CD4-positive, alpha-beta memory T cell (primary cell): ENCODE results near the gene AIF1L. TPM values are rescaled to one million over a fixed set of nuclear protein-coding genes. Genes with fewer than 3 reads are reported as not detected.

ENCODE experiments used
- CTCF ChIA-PET: fragments of 350-600 bp; sonication (Branson Sonifier 250); formaldehyde crosslinking; loops from one replicate; lab custom pipeline; 2021; ENCODE audit warnings: inconsistent platforms; ENCODE audit not compliant: partially characterized antibody; lab: Charles Lee
- POLR2A ChIA-PET: fragments of 350-600 bp; sonication (Branson Sonifier 250); formaldehyde crosslinking; loops from one replicate; lab custom pipeline; 2021; ENCODE audit not compliant: partially characterized antibody; lab: Charles Lee
- DNase-seq, 5 donors: peaks; one replicate each; pipeline versions ENCODE4 v3.0.0 to v3.0.0-alpha.2; 2020 to 2022; ENCODE audit warnings: mixed read lengths in 1 of 5
- H3K27ac ChIP-seq: one replicate; pipeline ENCODE4 v1.7.0; 2013; ENCODE audit warnings: low read depth, low read length
- H3K27me3 ChIP-seq: 2 replicates; pipeline ENCODE4 v1.7.0; 2013; ENCODE audit warnings: mild to moderate bottlenecking, low read length, moderate library complexity; ENCODE audit not compliant: insufficient read depth
- H3K36me3 ChIP-seq: 2 replicates; pipeline ENCODE4 v1.7.0; 2013; ENCODE audit warnings: mild to moderate bottlenecking, low read length, moderate library complexity; ENCODE audit not compliant: insufficient read depth
- H3K4me1 ChIP-seq: 2 replicates; pipeline ENCODE4 v1.7.0; 2013; ENCODE audit warnings: mild to moderate bottlenecking, low read length, moderate library complexity; ENCODE audit not compliant: insufficient read depth
- H3K4me3 ChIP-seq, 2 donors: one replicate each; pipeline ENCODE4 v1.7.0; 2013; ENCODE audit warnings: low read length in 2 of 2, mild to moderate bottlenecking in 1 of 2
- H3K9me3 ChIP-seq, 2 donors: one replicate each; pipeline ENCODE4 v1.7.0; 2013; ENCODE audit warnings: low read length in 2 of 2, control low read depth in 1 of 2; ENCODE audit not compliant: control insufficient read depth in 1 of 2
- H3K27ac Mint-ChIP-seq, 7 donors: one replicate each; pipeline ENCODE4 v1.8.0; 2020 to 2021; ENCODE audit warnings: mixed read lengths in 7 of 7, mild to moderate bottlenecking in 6 of 7, inconsistent platforms in 3 of 7, moderate library complexity in 3 of 7
- H3K27me3 Mint-ChIP-seq, 2 donors: one replicate each; pipeline ENCODE4 v1.8.0; 2020 to 2021; ENCODE audit warnings: mixed read lengths in 2 of 2
- H3K36me3 Mint-ChIP-seq, 2 donors: one replicate each; pipeline ENCODE4 v1.8.0; 2020 to 2021; ENCODE audit warnings: mixed read lengths in 2 of 2, inconsistent platforms in 1 of 2, mild to moderate bottlenecking in 1 of 2
- H3K4me1 Mint-ChIP-seq, 4 donors: one replicate each; pipeline ENCODE4 v1.8.0; 2020 to 2021; ENCODE audit warnings: mixed read lengths in 4 of 4, mild to moderate bottlenecking in 1 of 4
- H3K4me3 Mint-ChIP-seq, 8 donors: one replicate each; pipeline ENCODE4 v1.8.0; 2020 to 2021; ENCODE audit warnings: mixed read lengths in 8 of 8, mild to moderate bottlenecking in 7 of 8, moderate library complexity in 6 of 8, inconsistent platforms in 3 of 8
- H3K9me3 Mint-ChIP-seq, 8 donors: one replicate each; pipeline ENCODE4 v1.8.0; 2020 to 2021; ENCODE audit warnings: mixed read lengths in 8 of 8, mild to moderate bottlenecking in 5 of 8, inconsistent platforms in 3 of 8, moderate library complexity in 1 of 8
- intact Hi-C: fragments of 100-400 bp; cut with micrococcal nuclease; formaldehyde crosslinking; loops from one replicate; pipeline ENCODE4 v1.15.1; 2023
- polyA plus RNA-seq, 2 donors: library from polyadenylated mRNA; unstranded; fragments of 300-500 nt; fragmentation: Illumina TruSeq; gene quantifications; one replicate each; pipeline ENCODE4 v1.2.3, GENCODE V29; 2021
- total RNA-seq, 2 experiments: library from RNA; stranded (reverse); gene quantifications; one replicate each; pipeline ENCODE4 v1.2.3, GENCODE V29; 2021

The AIF1L gene
- total and polyA plus RNA-seq, 4 experiments from 2014 or later = 0.15 TPM; not detected in 3

GRCh38 chr9:131078427-131079366, 17.6 kb upstream of the AIF1L start:
- Histone ChIP-seq H3K4me3 (no peak overlapping the region), H3K4me1 (no peaks in the 10 kb centered on the region), H3K9me3 (no peaks in the 10 kb centered on the region), H3K36me3 (no peaks in the 10 kb centered on the region), H3K27ac (no peak overlapping the region), H3K27me3 (no peaks in the 10 kb centered on the region)
- no peak overlapping the region for H3K27ac Mint-ChIP-seq
- no peaks in the 10 kb centered on the region for H3K9me3 Mint-ChIP-seq
- no peaks in the 10 kb centered on the region for H3K36me3 Mint-ChIP-seq
- intact Hi-C loops = no loop called here
- no peaks in the 10 kb centered on the region for H3K27me3 Mint-ChIP-seq
- no peaks in the 10 kb centered on the region for H3K4me1 Mint-ChIP-seq
- CTCF ChIA-PET = interaction anchor here (1.3 to 1.7 kb wide), 2 partner anchors 9 to 33 kb away, joined by 3 to 4 read pairs; no protein-coding TSS in a partner anchor
- no peak overlapping the region for H3K4me3 Mint-ChIP-seq
- DNase-seq = no peak
- POLR2A ChIA-PET = no interaction called here

GRCh38 chr9:131080589-131080988, 15.7 kb upstream of the AIF1L start:
- H3K27me3 ChIP-seq = no peaks in the 10 kb centered on the region
- Mint-ChIP-seq H3K36me3 (no peaks in the 10 kb centered on the region), H3K4me3 (no peak overlapping the region), H3K27me3 (no peaks in the 10 kb centered on the region), H3K9me3 (no peaks in the 10 kb centered on the region), H3K27ac (no peak overlapping the region), H3K4me1 (peaks cover 0 to 2% (median 0%) of the 10 kb centered on the region in 4 donors)
- H3K4me3 ChIP-seq = no peak overlapping the region
- H3K36me3 ChIP-seq = no peaks in the 10 kb centered on the region
- DNase-seq = no peak
- CTCF ChIA-PET = interaction anchor here (0.7 kb wide), 1 partner anchor 17 kb away, joined by 3 read pairs; no protein-coding TSS in a partner anchor
- H3K4me1 ChIP-seq = no peaks in the 10 kb centered on the region
- H3K9me3 ChIP-seq = no peaks in the 10 kb centered on the region
- intact Hi-C loops = no loop called here
- no peak overlapping the region for H3K27ac ChIP-seq
- POLR2A ChIA-PET = no interaction called here

GRCh38 chr9:131081868-131082267, 14.5 kb upstream of the AIF1L start:
- Histone ChIP-seq H3K4me1 (no peaks in the 10 kb centered on the region), H3K9me3 (no peaks in the 10 kb centered on the region), H3K27ac (no peak overlapping the region), H3K27me3 (no peaks in the 10 kb centered on the region), H3K36me3 (no peaks in the 10 kb centered on the region), H3K4me3 (no peak overlapping the region)
- Mint-ChIP-seq H3K27ac (no peak overlapping the region), H3K4me3 (no peak overlapping the region), H3K36me3 (no peaks in the 10 kb centered on the region), H3K27me3 (no peaks in the 10 kb centered on the region), H3K9me3 (no peaks in the 10 kb centered on the region), H3K4me1 (peaks cover 0 to 2% (median 0%) of the 10 kb centered on the region in 4 donors)
- intact Hi-C loops = no loop called here
- ChIA-PET POLR2A (no interaction called here), CTCF (no interaction called here)
- no peak for DNase-seq

GRCh38 chr9:131082774-131083512, 13.4 kb upstream of the AIF1L start:
- Histone ChIP-seq H3K9me3 (no peaks in the 10 kb centered on the region), H3K4me3 (no peak overlapping the region), H3K27ac (no peak overlapping the region), H3K27me3 (no peaks in the 10 kb centered on the region), H3K36me3 (no peaks in the 10 kb centered on the region), H3K4me1 (no peaks in the 10 kb centered on the region)
- Mint-ChIP-seq H3K27me3 (no peaks in the 10 kb centered on the region), H3K4me1 (peaks cover 0 to 2% (median 0%) of the 10 kb centered on the region in 4 donors), H3K4me3 (no peak overlapping the region), H3K27ac (no peak overlapping the region), H3K9me3 (no peaks in the 10 kb centered on the region), H3K36me3 (no peaks in the 10 kb centered on the region)
- CTCF ChIA-PET = no interaction called here
- no peak for DNase-seq
- POLR2A ChIA-PET = no interaction called here
- intact Hi-C loops = no loop called here

GRCh38 chr9:131084661-131085369, 11.5 kb upstream of the AIF1L start:
- H3K27me3 ChIP-seq = no peaks in the 10 kb centered on the region
- no peaks in the 10 kb centered on the region for H3K4me1 ChIP-seq
- no peak for DNase-seq
- Mint-ChIP-seq H3K4me1 (peaks cover 0 to 2% (median 0%) of the 10 kb centered on the region in 4 donors), H3K36me3 (no peaks in the 10 kb centered on the region), H3K27ac (no peak overlapping the region), H3K9me3 (no peaks in the 10 kb centered on the region), H3K4me3 (no peak overlapping the region), H3K27me3 (peaks cover 2% of the 10 kb centered on the region in 2 donors)
- intact Hi-C loops = no loop called here
- H3K36me3 ChIP-seq = no peaks in the 10 kb centered on the region
- no peak overlapping the region for H3K4me3 ChIP-seq
- no peaks in the 10 kb centered on the region for H3K9me3 ChIP-seq
- ChIA-PET POLR2A (no interaction called here), CTCF (interaction anchor here (0.5 kb wide), 1 partner anchor 704 kb away, joined by 3 read pairs; no protein-coding TSS in a partner anchor)
- no peak overlapping the region for H3K27ac ChIP-seq

DNA sequence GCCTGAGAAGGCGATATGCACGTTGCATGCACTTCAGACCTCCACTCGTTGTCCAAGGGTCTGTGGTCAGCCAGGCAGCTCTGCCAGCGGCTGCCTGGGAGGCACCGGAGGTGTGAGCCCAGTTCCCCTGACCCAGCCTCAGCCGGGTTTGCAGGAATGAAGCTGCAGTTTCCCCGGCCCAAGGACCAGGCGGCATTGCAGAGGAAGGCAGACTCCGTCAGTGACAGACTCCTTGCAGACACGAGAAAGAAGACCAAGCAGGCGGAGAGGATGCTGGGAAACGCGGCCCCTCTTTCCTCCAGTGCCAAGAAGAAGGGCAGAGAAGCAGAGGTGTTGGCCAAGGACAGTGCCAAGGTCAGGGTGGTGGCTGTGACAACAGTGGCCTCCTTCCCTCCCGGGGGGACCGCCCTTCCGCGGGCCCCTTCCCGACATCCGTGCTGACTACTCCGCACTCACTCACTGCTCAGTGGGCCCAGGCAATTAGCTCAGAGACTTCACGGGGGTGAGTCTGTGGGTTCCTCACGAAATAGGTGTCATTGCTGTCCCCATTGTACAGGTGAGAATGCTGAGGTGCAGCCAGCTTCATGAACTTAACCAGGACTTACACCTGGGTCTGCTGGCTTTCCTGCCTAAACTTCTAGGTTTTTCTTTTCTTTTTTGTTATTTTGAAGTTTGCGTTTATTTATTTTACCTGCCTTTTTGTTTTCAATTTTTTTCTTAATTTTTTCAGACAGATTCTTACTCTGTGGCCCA, 10.8 kb upstream of the AIF1L start:
- Histone ChIP-seq H3K27me3 (no peaks in the 10 kb centered on the region), H3K9me3 (no peaks in the 10 kb centered on the region), H3K36me3 (no peaks in the 10 kb centered on the region), H3K27ac (no peak overlapping the region), H3K4me1 (no peaks in the 10 kb centered on the region), H3K4me3 (no peak overlapping the region)
- Mint-ChIP-seq H3K27me3 (peaks cover 2% of the 10 kb centered on the region in 2 donors), H3K36me3 (no peaks in the 10 kb centered on the region), H3K27ac (no peak overlapping the region), H3K9me3 (no peaks in the 10 kb centered on the region), H3K4me3 (no peak overlapping the region), H3K4me1 (peaks cover 0 to 2% (median 0%) of the 10 kb centered on the region in 4 donors)
- intact Hi-C loops = no loop called here
- CTCF ChIA-PET = no interaction called here
- DNase-seq = no peak
- POLR2A ChIA-PET = no interaction called here
